ENCODE data around the gene RHEB.

Gene RHEB

DNA sequence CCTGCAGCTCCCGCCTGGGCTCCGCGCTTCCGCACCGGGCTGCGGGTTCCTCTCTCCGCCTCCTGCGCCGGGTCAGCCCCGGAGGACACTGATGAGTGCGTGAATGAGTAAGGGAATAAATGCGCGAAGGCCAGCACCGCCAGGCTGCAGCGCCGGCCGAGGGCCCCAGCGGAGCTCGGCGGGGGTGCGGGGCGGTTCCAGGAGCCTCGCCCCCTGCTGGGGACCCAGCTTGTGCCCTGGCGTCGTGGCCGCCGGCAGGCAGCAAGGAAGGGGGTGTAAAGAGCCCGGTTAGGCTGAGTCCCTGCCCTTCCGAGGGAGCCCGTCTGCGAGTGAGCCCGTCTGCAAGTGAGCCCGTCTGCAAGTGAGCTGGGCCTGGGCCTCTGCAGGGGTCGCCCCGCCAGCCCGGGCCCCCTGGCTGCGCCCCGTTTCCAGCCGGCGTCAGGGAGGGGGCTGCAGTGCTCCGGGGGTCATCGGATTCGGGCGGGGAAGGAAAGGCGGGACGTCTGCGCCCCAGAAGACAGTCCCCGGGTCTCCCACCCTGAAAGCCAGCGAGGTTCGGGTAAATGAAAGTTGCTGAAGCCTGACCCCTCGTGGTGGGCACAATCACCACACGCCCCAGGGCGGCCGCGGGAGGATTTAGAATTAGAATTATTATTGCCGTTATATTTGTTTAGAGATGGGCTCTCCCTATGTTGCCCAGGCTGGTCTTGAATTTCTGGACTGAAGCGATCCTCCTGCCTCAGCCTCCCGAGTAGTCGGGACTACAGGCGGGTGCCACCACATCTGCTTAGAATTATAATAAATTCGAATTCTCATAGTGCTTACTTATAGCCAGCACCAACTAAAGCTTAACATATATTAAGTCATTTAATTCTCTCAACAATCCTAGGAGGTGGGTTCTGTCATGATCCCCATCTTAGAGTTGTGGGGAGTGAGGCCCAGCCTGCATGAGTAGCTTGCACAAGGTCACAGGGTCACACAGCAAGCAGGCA is 71.1 kb downstream of the RHEB start:
- peak; percentile 65 for DNase-seq (ENCODE audit: low read depth)

DNA sequence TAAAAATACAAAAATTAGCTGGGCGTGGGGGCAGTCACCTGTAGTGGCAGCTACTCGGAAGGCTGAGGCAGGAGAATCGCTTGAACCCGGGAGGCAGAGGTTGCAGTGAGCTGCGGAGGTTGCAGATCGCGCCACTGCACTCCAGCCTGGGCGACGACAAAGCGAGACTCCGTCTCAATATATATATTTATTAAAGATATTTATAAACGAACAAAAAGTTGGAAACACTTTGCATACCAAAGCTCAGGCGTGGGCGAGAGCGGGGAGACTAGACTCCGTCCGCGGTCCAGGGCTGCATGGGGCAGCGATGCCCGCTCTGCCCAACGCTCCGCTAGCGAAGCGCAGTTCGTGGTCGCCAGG is 71.8 kb downstream of the RHEB start:
- no peak for DNase-seq (ENCODE audit: low read depth)

DNA sequence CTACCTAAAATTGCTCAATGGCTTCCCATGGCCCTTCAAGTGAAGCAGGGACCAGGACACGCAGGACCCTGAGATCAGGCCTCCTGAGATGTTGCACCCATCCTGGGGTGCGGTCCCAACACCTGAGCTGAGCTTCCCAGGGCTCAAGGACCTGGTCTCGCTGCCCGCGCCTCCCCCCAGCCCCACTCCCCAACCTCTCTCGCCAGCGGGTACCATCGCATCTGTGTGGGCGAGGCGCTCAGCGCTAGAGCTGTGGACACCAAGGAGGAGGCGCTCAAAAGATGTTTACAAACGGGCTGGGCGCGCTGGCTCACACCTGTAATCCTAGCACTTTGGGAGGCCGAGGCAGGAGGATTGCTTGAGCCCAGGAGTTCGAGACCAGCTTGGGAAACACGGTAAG is 72.4 kb downstream of the RHEB start:
- DNase-seq (ENCODE audit: low read depth): no peak

DNA sequence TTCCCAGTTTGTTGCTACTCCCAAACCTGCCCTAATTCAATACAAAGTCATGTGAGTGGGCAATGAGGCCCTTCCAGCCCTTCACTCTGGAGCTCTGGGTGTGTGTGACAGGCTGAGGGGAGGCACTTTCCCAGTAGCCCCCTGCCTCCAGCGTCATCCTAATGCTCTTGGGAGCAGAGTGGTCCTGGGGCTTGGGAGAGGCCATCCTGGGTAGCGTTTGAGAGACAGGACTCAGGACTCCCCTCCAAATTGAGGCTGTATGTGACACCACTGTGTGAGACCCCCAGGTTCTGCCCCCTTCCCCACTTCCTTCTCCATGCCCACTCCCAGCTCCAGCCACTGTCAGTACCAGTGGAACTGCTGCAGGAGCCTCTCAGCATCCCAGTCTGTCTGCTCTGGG is 73.3 kb downstream of the RHEB start:
- no peak for DNase-seq (ENCODE audit: low read depth)

DNA sequence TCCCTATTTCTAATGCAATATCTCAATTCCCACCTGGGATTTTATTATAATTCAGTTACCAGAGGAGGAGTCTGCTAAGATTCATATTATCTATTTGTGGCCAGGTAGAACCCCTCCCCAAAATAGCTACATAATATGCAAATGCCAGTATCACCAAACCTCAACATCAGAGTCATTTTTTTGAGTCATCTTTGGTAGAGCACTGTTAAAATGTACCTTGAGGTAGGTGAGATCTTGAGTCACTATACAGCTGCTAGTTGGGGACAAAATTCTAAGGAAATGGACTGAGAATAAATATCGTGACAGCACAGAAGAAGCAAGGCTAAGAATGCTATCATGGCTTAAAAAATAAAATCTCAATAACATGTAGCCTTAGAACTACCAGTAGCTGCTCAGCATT is 75.1 kb downstream of the RHEB start:
- DNase-seq (ENCODE audit: low read depth): no peak

DNA sequence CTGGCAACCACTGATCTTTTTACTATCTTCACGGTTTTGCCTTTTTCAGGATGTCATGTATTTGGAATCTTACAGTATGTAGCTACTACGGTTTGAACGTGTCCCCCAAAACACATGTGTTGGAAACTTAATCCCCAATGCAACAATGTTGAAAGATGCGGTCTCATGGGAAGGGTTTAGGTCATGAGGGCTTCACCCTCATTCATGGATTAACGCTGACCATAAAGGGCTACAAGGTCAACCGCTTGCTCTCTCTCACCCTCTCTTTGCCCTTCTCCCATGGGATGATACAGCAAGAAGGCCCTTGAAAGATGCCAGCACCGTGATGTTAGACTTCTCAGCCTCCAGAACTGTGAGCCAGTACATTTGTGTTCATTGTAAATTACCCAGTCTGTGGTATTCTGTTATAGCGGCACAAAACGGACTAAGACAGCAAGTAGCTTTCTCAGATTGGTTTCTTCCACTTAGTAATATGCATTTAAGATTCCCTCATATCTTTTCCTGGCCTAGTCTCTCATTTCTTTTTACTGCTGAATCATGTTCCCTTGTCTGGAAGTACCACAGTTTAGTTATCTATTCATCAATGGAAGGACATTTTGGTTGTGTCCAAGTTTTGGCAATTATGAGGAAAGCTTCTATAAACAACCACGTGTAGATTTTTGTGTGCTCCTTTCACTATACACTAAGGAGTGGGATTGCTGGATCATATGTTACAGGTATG is 76.8 kb downstream of the RHEB start:
- DNase-seq (ENCODE audit: low read depth): no peak

DNA sequence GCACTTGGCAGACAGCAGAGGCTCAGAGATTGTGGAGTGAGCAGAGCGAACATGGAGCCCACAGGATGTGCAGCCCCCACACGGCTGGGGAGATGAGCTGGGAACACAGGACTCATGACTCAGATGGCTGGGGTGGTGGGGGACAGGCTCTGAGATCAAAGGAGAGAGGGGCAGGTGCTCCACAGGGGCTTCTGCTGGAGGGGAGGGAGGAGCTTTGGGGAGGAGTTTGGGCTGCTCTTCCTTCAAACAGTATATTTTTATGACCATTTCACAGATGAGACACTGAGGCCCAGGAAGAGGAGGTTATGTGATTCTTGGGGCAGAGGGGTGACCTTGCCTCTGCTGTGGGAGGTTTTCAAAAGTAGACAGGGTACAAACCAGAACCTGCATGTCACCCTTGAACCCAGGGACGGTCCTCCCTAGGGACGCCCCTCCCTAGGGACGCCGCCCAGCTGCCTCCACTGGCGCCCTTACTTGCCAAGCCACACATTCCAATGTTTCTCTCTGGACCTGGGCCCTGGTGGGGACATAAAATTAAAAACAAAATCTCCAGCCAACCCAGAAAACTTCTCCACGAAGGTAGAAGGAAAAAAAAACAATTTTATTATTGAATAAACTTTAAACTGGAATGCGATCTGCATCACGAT is 78.8 kb downstream of the RHEB start:
- no peak for DNase-seq (ENCODE audit: low read depth)

DNA sequence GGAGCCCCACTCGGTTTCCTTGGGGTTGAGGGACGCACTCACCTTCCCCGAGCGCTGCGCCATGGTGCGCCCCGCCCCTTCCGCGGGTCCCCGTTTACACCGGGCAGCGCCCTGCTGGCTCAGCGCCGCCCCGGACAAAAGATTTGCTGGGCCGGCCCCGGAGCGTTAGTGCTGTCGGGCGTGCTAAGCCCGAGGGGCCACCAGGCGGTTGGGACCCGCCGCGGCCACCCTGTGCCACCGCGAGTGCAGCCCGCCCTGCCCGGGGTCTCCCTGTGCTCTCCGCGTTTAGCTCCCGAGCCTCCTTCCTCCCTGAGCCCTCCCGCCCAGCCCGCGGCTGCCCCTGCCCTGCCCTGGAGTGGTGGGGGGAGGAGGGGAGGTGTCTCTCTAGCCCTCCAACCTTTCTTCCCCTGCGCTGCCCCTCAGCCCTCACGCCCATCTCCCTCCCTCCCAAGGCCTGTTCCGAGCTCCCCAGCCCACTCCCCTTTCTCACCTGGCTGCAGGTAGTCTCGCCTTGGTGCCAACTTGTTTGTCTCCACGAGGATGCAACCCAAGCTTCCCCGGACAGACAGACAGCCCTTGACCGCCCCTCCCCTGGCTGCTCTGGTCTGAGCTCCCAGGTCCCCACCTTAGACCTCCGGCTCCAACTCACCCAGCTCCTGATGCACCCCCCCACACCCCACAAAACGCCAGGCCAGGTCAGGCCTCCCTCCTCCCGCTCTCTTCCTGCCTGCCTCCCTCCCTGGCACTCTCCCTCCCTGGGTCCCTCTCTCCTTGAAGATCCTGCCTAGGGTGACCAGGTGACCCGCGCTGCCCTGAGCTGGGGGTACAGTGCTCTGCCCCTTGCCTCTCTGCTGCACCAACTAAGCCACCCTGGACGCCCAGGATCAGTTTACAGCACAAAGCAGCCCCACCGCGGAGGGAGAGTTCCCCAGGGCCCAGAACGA is 79.6 kb downstream of the RHEB start, which contains the start of gene CRYGN:
Gene CRYGN (minus strand): TSS at position 287 of the 944 bp plus-strand sequence. CDS start 224 bp downstream, at position 63.
- no peak for DNase-seq (ENCODE audit: low read depth)

DNA sequence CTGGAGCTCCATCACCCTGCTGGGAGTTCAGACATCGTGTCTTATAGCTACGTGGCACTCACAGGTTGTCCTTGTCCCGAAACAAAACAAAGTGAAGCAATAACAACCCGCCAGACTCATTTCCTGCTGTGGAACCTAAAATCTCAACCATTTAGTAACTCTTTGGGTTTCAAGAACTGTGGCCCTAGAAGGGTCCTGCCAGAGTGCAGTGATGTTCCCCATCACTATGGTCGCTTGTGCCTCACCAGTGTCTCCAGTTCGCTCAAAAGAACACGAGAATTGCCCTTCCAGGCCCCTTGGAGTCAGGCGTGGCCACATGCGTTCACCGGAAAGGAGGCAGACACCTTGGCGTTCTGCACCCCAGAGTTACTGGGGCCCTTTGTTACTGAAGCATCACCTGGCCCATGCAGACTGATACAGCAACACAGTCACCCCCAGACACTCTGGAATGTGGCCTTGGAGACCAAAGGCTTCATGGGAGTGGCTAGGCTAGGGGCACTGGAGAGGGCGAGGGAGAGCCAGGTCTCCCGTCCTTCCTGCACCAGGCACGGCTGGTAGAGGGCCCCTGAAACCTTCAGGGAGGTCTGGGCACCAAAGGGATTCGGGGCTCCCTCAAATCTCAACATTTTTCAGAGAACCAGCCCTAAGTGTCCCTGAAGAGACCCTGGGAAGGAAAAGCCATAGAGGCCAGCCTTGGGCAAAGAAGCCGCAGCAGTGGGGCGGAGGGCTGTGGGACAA is 80.7 kb downstream of the RHEB start:
- DNase-seq (ENCODE audit: low read depth): no peak

DNA sequence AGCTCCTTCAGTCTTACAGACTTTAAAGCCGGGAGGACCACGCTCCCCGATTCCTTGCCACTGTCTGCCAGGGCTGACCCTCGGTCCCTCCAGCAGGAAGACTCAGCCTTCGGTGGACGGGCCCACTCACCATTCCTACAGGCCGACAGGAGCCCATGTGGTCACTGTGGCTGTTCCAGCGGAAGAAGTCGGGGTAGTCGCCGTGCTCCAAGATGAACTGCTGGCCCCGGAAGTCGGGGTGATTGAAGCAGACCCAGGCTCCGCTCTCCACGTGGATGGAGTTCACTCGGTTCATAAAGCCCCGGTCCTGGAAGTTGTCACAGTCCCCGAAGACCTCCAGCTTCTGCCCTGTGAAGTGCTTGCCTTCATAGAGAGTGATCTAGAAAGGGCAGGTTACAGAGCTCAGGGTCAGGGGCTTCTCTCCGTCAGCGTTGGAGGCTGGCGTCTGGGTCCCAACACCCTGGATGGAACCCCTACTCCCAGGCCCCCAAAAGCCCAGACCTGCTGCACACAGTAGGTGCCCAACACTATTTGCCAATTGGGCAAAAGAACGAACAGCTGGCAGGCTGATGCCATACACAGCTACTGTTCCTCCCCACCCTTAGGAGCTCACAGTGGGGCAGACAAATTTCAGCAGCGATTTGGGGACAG is 81.7 kb downstream of the RHEB start:
- no peak for DNase-seq (ENCODE audit: low read depth)

DNA sequence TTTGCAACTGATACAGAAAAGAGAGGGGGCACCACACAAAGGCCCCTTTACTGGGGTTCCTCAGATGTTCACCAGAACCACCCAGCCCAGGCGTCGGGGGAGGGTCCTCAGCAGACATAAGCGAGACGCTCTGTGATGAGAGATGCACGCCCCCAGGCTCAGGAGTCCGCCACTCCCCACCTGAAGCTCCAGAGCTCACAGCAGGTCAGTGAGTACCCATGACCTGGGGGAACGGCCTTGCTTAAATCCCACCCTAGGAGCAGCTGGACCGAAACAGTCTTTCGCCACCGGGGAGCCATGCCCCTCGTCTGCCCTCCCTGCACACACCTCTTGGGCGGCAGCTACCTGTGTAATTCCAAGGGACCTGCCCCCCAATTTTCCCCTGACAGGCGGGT is 82.5 kb downstream of the RHEB start:
- no peak for DNase-seq (ENCODE audit: low read depth)

DNA sequence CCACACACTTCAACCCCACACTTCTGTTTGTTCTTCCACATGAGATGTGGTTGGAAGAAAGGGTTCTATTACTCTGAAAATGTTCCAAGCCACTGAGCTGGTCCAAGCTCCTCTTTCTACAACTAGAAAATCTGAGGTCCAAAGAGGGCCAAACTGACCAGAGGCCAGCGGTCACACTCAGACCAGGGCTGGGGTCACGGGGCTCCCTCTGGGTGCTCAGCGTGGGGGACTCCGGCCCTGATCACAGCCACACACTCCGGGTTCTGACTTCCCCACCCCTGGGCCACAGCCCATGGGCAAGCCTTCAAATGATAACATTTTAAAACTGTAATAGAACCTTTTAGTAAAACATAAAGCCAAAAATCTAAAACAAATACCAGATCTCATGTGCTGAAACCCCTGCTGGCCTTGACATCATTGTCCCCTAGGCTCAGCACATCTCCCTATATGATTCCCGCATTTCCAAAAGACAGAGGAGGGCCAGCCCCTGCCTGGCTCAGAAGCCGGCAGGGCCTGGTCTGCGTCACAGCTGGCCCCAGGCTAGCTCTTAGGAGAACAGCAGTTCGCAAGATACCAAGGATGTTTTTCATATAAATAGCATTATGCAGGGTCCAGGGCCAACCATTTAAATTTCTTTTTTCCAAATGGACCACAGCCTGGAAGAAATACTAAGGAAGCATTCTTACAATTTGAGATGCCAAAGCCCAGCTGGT is 83.1 kb downstream of the RHEB start:
- DNase-seq (ENCODE audit: low read depth): no peak

DNA sequence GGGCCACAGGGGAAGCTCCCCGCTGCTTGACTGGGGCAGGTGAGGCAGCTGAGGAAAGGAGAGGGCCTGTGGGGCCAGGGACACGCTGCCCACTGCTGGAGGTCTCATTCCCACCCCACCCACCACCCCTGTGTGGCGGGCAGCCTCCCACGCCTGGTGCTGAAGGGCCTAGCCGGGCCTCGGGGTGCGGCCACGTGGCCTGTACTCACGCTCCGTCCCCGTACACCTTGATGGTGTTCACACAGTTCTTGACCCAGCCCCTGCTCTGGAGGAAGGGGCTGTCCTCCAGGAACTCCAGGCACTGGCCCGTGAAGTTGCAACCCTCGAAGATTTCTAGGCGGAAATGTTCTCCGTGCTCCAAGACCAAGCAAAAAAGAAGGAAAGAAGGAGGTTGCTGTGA is 83.7 kb downstream of the RHEB start:
- DNase-seq (ENCODE audit: low read depth): no peak

DNA sequence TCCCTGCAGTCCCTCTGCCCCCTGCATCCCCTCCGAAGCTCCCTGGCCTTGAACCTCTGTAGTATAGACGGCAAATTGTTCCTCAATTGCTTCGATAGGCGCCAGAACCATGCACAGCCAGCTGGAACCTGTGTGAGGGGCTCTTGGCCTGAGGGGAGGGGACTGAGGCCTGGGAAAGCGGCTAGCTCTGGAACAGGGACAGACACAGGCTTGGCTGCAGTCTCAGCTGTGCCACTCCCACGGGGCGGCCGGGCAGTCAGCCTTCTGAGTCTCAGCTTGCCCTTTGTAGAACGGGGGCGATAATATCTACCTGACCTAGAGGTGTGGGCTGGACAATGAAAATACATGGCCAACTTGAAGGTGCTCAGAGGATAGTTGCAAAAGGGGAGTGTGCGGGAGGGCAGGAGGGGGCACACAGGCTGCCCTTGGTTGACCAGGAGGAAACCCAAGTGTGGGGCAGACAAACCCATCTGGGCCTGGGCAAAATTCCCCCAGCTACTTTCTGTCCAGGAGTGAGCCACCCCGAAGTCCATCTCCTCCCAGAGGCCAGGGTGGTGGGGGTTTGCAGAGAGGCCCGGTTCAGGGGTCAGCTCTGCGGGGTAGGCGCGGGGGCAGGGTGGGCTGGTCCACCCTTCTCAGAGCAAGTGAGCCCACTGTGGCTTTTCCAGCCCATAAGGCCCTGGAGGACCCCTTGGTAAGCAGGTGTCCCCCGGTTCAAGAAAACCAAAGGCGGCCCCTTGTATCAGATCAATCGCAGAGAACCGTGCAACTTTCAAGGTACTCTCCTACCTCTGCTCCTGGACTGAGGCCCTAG is 84.4 kb downstream of the RHEB start:
- no peak for DNase-seq (ENCODE audit: low read depth)

DNA sequence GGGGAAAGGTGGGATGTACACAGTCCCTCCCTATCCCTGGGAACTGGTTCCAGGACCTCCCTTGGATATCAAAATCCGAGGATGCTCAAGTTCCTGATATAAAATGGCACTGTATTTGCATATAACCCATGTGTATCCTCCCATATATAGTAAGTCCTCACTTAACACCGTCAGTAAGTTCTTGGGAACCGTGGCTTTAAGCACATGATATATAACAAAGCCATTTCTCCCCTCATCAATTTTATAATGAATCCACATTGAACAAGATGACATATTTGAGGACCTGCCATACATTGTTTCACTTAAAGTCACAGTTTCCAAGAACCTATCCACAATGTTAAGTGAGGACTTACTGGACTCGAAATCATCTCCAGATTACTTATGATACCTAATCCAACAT is 85.1 kb downstream of the RHEB start:
- no peak for DNase-seq (ENCODE audit: low read depth)

DNA sequence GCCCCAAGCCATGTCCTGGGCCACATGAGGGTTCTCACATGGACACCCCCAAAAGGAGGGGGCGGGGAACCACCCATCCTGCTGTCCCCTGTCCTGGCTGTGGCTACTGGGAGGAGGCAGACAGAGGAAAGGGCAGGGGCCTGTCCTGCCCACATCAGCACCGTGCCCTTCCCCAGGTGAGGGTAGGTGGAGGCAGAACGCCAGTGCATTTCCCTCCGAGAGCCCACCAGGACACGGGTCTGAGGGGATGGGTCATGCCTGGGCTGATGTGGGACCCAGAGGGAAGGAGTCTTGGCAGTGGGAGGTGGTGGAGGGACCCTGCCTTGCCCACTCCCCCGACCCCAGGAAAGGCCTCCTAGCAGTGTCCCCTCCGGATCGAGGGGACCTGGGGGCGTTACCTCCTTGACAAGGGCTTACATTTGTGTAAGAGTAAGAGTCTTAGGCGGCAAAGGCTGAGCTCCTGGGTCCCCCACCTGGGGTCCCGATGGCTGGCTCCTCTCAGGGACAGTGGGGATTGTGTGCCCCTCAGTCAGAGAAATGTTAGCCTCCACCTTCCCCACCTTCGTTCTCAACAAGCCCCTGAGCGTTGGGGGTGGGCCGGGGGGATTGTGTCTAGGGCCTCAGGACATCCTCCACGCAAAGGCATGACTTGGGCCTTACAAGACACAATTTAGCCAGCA is 85.8 kb downstream of the RHEB start:
- DNase-seq (ENCODE audit: low read depth): no peak

DNA sequence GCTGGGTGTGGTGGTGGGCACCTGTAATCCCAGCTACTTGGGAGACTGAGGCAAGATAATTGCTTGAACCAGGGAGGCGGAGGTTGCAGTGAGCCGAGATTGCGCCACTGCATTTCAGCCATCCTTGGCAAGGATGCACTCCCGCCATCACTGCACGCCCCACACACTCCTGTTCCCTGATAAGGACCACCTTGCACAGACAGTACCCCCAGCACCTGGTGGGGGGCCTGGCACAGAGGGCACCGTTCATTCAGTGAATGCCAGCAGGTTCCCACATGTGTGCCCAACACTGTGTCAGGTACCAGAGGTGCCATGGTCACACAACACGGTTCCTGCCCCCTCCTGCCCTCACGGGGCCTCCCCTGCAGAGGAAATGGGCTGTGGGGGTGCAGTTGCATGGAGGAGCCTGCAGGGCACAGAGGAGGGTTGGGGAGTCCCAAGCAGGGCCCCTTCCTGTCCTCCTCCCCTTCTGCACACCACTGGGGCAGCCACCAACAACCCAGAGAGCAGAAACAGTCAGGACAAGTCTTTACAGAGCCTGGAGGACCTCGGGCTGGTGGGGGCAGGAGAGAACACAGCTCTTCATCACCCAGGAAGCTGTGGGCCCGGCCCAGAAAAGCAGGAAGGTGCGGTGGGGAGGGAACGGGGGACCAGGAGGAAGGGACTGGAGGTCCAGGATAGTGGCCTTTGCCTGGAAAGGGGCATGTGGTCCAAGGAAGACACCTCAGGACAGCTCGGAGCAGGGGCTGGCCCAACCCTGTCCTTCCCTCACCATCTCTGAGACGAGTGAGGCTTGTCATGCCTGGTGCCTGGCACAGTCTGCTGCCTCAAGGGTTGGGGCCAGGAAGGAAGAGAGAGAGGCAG is 86.8 kb downstream of the RHEB start:
- DNase-seq (ENCODE audit: low read depth): peak; percentile 24
